NOMO-1 (cell line): ENCODE measurements around the gene PPP2CA.
"Not testable (repeated sequence)": the region's sequence is repeated elsewhere in the genome, so short reads cannot be mapped to it uniquely, and the experiment has no call there.

Experiments used
- DNase-seq, 2 experiments: peaks; one replicate each; lab custom pipeline; 2025; ENCODE audit not compliant: unreplicated experiment in 2 of 2; lab: John Stamatoyannopoulos, UW

Gene PPP2CA

DNA sequence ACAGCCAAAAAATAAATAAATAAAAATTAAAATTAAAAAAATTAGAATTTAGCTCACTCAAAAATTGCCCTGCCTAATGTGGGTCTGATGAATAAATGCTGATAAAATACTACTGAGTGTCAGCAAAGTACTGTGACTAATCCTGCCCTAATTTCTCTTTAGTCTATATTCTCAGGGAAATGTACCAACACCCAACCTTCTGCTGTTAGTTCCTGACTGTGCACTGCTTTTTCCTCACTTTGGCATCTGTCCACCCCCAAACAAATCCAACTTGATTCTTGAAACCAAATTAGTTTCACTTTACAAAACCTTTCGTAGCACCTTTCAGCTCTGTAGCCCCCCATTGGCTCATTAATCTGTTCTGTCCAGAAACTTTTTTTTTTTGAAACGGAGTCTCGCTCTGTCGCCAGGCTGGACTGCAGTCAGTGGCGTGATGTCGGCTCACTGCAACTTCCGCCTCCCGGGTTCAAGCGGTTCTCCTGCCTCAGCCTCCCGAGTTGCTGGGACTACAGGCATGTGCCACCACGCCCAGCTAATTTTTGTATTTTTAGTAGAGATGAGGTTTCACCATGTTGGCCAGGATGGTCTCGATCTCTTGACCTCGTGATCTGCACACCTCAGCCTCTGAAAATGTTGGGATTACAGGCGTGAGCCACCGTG is 73.6 kb downstream of the PPP2CA start:
- DNase-seq, result not testable (repeated sequence)

DNA sequence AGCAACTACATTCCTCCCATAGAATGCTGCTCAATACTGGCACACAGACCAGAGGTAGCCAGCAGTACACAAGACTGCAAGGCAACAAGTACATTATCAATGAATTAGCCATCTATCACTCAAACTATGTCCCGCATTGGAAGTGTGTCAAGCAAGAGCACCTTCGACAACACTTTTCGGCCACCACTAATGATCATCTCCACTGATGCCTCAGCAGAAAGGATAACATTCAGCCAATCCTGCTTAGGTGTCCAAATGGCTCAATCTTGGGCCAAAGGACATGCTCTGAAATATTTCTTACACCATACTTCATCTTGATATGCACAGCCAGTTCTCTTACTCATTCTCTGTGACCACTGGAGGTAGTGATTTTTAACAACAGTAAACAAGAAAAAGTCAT is 74.2 kb downstream of the PPP2CA start:
- no peak for DNase-seq

DNA sequence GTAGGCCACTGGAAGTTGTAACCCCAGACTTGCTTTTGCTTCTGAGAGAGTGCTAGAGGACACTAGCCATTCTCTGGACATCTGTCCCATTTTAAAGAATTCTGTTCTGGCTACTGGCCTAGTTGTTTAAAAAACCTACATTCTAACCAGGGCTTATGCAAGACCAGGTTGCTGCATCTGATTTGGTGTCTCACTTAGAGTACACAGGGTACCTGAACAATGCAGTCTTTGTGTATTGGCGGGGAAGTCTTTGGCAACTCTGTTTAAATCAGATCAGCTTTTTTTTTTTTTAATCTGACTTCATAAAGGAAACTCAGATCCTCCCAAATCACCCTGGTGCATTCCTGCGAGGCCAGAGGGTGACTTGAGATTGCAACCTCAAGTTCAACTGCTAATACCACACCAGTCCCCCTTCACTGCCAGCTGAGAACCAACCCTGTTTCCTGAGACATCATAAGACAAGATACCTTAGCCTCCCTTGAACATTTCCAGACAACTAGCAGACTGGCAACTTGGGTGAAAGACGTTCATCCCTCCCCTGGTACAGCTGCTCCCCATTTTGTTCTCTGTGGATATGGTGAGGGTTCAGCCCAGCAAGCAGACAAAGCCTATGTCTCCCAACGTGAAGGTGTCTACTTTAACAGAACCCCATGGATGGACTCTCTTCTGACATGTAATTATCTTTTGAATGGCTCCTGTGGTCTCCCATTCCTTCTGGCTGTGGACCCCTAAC is 76.1 kb downstream of the PPP2CA start:
- no peak for DNase-seq

DNA sequence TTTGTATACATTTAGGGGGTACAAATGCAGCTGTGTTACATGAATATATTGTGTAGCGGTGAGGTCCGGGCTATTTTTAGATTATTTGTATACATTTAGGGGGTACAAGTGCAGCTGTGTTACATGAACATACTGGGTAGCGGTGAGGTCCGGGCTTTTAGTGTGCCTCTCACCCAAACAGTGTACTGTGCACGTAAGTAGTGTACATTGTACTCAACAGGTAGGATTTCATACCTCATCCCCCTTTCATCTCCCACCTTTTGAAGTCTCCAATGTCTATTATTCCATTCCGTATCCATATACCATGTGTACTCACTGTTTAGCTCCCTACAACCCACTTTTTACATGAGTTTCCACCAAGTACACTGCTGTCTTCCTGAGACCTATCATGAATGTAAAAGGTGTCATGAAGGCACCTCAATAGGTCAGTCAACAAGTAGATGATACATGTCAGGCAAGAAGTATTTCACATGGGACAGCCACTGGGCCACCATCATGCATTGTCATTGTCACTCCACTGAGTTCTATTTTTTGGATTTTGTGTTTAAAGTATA is 76.8 kb downstream of the PPP2CA start:
- no peak for DNase-seq

DNA sequence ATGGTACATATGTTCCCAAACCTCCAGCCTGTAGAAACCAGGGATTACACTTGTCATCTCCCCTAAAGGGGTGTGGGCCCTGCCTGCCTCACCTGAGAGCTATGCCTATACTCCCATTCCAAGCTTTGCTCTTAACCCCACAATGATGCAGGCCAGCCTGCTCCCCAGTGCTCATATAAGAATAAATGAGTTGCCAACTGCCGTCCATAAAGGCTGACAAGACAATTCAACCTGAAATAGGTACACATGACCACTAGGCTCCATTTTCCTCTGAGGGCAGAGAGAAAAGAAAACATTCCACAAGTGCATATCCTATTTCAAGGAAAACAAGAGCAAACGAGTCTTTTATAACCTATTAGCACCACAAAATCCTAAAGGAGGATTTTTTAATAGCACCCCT is 77.6 kb downstream of the PPP2CA start:
- DNase-seq, result no peak

DNA sequence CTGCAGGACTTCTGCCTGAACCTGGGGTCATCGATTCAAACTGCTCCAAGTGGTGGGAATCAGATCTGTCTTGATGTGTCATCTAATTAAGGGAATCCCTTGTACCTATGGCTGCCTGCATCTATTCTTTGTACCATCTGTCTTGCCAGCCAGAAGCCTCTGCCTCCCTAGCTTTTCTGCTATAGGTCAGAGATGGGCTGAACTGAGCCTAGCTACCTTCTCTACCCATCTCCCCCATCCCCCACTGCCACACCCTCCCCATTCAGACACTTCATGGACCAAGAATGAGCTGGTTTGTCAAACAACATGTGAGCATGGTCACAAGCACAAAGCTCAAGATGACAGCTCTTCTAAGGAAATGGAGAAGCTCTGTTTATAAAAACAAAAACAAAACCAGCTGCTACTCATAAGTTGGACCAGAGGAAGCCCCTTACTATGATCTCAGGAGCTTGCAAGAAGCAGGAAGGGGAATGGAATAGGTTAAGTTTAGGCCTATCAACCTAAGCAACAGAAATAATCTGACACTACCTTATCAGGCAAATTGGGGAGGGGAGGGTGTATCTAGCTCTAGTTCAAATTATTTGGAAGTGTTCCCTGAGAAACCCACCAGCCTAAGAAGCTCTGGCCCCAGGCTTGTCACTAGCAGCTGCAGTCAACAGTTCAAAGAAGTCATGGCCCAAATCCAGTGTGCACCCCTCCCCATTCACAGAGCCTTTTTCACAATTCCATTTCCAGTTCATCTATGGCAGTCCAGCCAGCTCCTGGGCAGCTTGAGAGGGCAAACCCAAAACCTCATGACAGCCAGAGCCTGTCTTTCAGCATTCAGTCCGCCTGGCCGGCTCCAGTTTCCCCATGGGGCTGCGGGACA is 79.0 kb downstream of the PPP2CA start:
- no peak for DNase-seq

DNA sequence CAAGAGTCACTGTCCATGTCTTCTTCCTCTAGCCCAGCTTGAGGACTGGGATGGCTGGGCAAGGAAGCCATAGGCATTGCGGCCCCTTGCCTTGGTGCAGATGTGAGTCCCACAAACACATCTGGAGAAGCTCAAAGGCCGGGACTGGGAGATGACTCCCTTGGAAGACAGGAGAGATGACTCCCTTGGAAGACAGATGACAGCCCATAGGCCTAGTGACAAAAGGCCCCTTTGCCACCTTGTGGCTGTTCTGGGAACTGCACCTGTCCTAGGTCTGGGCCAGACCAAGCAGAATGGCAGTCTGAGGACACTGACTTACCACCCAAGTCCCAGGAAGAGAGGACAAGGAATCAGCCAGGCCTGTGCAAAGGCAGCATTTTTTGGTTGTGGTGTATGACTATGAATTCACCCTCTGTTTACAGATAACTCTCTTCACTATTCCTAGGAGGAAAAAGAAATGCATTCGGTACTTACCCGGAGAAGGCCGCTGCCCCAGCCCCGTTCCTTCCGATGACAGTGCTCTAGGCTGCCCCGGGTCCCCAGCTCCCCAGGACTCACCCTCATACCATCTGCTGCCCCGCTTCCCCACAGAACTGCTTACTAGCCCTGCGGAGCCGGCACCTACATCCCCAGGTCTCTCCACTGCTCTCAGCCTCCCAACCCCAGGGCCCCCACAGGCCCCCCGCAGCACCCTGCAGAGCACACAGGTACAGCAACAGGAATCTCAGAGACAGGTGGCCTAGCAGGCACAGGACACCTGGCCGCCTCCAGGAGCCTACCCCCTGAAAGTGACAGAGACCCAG is 79.9 kb downstream of the PPP2CA start:
- peak; percentile 53 to 64 for DNase-seq

DNA sequence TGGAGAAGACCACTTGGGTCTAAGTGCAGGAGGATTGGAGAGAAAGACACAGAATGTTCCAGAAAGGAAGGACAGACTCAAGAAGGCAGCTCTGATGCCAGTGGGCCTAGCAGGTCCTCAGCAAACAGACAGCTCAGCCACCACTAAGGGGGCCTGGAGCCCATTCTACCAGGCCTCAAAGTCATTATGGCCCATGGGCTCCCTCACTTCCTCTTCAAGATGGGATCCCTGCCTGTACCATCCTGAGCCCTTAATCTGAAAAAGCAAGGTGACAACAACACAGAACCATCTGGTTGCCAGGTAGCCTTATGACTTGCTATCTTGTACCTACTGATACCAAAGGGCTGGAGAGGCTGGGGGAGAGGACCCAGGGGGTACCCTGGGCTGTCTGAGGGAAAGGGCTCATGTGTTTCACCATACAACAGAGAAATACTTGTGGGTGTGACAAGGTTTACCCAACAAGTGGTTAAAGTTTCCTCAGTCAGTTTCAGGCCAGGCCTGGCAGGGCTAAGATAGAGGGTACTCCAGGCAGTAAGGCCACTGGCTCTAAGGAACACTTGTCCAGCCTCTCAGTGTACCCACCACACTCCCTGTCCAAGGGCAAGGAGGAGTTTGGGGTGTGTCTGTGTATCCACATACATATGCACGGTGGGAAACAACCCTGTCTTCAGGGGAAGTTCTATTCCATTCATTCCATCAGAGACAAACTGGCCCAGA is 80.7 kb downstream of the PPP2CA start:
- DNase-seq, result no peak
